GM23338 (cell line): ENCODE data around the gene OR56A5. TPM values are rescaled to one million over a fixed set of nuclear protein-coding genes. Genes with fewer than 3 reads are reported as not detected.

Experiments
- ATAC-seq: fragments of 200-7000 bp; cut with Tn5 transposase; 3 replicates; pipeline ENCODE4 v1.9.1; 2020
- DNase-seq: peaks from one replicate; pipeline ENCODE4 v3.0.0-alpha.2; 2015; ENCODE audit warnings: low spot score
- H2AFZ ChIP-seq: fragments of 200-600 bp; sonication (generic); 2 replicates; pipeline ENCODE4 v1.8.0; 2016; ENCODE audit warnings: antibody characterized with exemption, mild to moderate bottlenecking, moderate library complexity
- H3F3A ChIP-seq: fragments of 200-600 bp; sonication (generic); replicated peaks from 2 replicates; pipeline ENCODE4 v1.8.0; 2017; ENCODE audit warnings: antibody characterized with exemption, mixed run types, low read depth
- H3K27ac ChIP-seq: fragments of 200-600 bp; sonication (generic); 2 replicates; pipeline ENCODE4 v1.6.1; 2016; ENCODE audit warnings: low read depth
- H3K27me3 ChIP-seq: fragments of 200-600 bp; sonication (generic); 2 replicates; pipeline ENCODE4 v1.8.0; 2016; ENCODE audit warnings: mild to moderate bottlenecking, mixed run types, moderate library complexity; ENCODE audit not compliant: insufficient read depth
- H3K36me3 ChIP-seq: fragments of 200-600 bp; sonication (generic); 2 replicates; pipeline ENCODE4 v1.8.0; 2016; ENCODE audit warnings: mild to moderate bottlenecking; ENCODE audit not compliant: insufficient read depth
- H3K4me1 ChIP-seq: fragments of 200-600 bp; sonication (generic); 2 replicates; pipeline ENCODE4 v1.8.0; 2016; ENCODE audit warnings: mild to moderate bottlenecking, moderate library complexity; ENCODE audit not compliant: insufficient read depth
- H3K4me2 ChIP-seq: fragments of 200-600 bp; sonication (generic); 2 replicates; pipeline ENCODE4 v1.7.1; 2017; ENCODE audit warnings: mixed run types
- H3K4me3 ChIP-seq: fragments of 200-600 bp; sonication (generic); 2 replicates; pipeline ENCODE4 v1.6.1; 2016; ENCODE audit warnings: mixed run types
- H3K79me2 ChIP-seq: fragments of 200-600 bp; sonication (generic); replicated peaks from 2 replicates; pipeline ENCODE4 v1.8.0; 2017; ENCODE audit warnings: mild to moderate bottlenecking; ENCODE audit not compliant: insufficient read depth
- H3K9me2 ChIP-seq: fragments of 200-600 bp; sonication (generic); 2 replicates; pipeline ENCODE4 v1.8.0; 2017; ENCODE audit not compliant: insufficient read depth
- H4K20me1 ChIP-seq: fragments of 200-600 bp; sonication (generic); replicated peaks from 2 replicates; pipeline ENCODE4 v1.8.0; 2017; ENCODE audit warnings: mild to moderate bottlenecking; ENCODE audit not compliant: insufficient read depth
- H3K27ac Mint-ChIP-seq: 2 replicates; pipeline ENCODE4 v1.8.0; 2020; ENCODE audit warnings: inconsistent platforms, mild to moderate bottlenecking, moderate library complexity, mixed read lengths
- H3K27me3 Mint-ChIP-seq: 3 replicates; pipeline ENCODE4 v1.8.0; 2022; ENCODE audit warnings: low read depth, mild to moderate bottlenecking, moderate library complexity, mixed read lengths, inconsistent platforms; ENCODE audit not compliant: insufficient read depth, poor library complexity
- H3K36me3 Mint-ChIP-seq: 3 replicates; pipeline ENCODE4 v1.8.0; 2021; ENCODE audit warnings: low read depth, mild to moderate bottlenecking, inconsistent platforms, moderate library complexity, mixed read lengths
- H3K4me1 Mint-ChIP-seq: 3 replicates; pipeline ENCODE4 v1.8.0; 2020; ENCODE audit warnings: mild to moderate bottlenecking, inconsistent platforms, mixed read lengths
- H3K4me3 Mint-ChIP-seq: 3 replicates; pipeline ENCODE4 v1.8.0; 2021; ENCODE audit warnings: moderate library complexity, mild to moderate bottlenecking, inconsistent platforms, mixed read lengths
- H3K9me3 Mint-ChIP-seq: 3 replicates; pipeline ENCODE4 v1.8.0; 2020; ENCODE audit warnings: moderate library complexity, mild to moderate bottlenecking, inconsistent platforms, mixed read lengths
- ETS1 ChIP-seq: IDR thresholded peaks from 2 replicates; pipeline ENCODE4 v1.6.1; 2016; ENCODE audit warnings: antibody characterized with exemption
- EZH2phosphoT487 ChIP-seq: fragments of 200-600 bp; sonication (generic); IDR thresholded peaks from one replicate; pipeline ENCODE4 v1.8.1; 2018; ENCODE audit warnings: antibody characterized with exemption; ENCODE audit not compliant: unreplicated experiment
- JUNB ChIP-seq: IDR thresholded peaks from one replicate; pipeline ENCODE4 v1.6.1; 2016; ENCODE audit warnings: antibody characterized with exemption; ENCODE audit not compliant: unreplicated experiment
- POLR2AphosphoS5 ChIP-seq: IDR thresholded peaks from 2 replicates; pipeline ENCODE4 v1.6.1; 2016; ENCODE audit warnings: antibody characterized with exemption, low read depth
- STAT1 ChIP-seq: IDR thresholded peaks from one replicate; pipeline ENCODE4 v1.6.1; 2016; ENCODE audit warnings: antibody characterized with exemption; ENCODE audit not compliant: unreplicated experiment
- ZNF114 ChIP-seq: fragments of 250-450 bp; sonication (Bioruptor Pico); IDR thresholded peaks from 2 replicates; pipeline ENCODE4 v1.5.0; 2020; ENCODE audit warnings: mild to moderate bottlenecking, moderate library complexity
- ZNF331 ChIP-seq: fragments of 250-450 bp; sonication (Bioruptor Pico); IDR thresholded peaks from 2 replicates; pipeline ENCODE4 v1.5.0; 2020; ENCODE audit warnings: low read depth, mild to moderate bottlenecking, moderate library complexity
- ZNF462 ChIP-seq: fragments of 250-450 bp; sonication (Bioruptor Pico); IDR thresholded peaks from 2 replicates; pipeline ENCODE4 v1.5.0; 2020; ENCODE audit warnings: mild to moderate bottlenecking, moderate library complexity
- polyA plus RNA-seq: library from polyadenylated mRNA; unstranded; fragments of >200 nt; fragmentation: Nextera tagmentation; extraction: Ambion mirVana; gene quantifications from 2 replicates; pipeline ENCODE4 v1.2.1, GENCODE V29; 2016
- total RNA-seq: library from RNA; depleted of rRNA; stranded (reverse); fragments of >200 nt; shearing (Covaris generic); gene quantifications from 2 replicates; pipeline ENCODE4 v1.2.3, GENCODE V29; 2014
- TF ChIP-seq, protein P1 (sequence below): IDR thresholded peaks from one replicate; pipeline ENCODE4 v1.6.1; 2018; ENCODE audit warnings: antibody characterized with exemption; ENCODE audit not compliant: unreplicated experiment

Gene OR56A5
- total and polyA plus RNA-seq, 2 experiments from 2014 or later = not detected

- ATAC-seq (no peak), DNase-seq (no peak)
- H3K4me2 ChIP-seq = no peak overlapping the region
- H4K20me1 ChIP-seq = no peaks in the 10 kb centered on the region
- Mint-ChIP-seq H3K27me3 (no peaks in the 10 kb centered on the region), H3K4me1 (no peaks in the 10 kb centered on the region; the same call in 2 of the 3 replicates), H3K4me3 (no peak overlapping the region), H3K27ac (no peak overlapping the region), H3K36me3 (no peaks in the 10 kb centered on the region; the same call in 2 of the 3 replicates), H3K9me3 (no peaks in the 10 kb centered on the region; the same call in 2 of the 3 replicates)
- no peaks in the 10 kb centered on the region for H3K27me3 ChIP-seq
- no peak overlapping the region for H3K27ac ChIP-seq
- no peaks in the 10 kb centered on the region for H3F3A ChIP-seq
- TF ChIP-seq ETS1 = no peak
- TF ChIP-seq, protein P1, sequence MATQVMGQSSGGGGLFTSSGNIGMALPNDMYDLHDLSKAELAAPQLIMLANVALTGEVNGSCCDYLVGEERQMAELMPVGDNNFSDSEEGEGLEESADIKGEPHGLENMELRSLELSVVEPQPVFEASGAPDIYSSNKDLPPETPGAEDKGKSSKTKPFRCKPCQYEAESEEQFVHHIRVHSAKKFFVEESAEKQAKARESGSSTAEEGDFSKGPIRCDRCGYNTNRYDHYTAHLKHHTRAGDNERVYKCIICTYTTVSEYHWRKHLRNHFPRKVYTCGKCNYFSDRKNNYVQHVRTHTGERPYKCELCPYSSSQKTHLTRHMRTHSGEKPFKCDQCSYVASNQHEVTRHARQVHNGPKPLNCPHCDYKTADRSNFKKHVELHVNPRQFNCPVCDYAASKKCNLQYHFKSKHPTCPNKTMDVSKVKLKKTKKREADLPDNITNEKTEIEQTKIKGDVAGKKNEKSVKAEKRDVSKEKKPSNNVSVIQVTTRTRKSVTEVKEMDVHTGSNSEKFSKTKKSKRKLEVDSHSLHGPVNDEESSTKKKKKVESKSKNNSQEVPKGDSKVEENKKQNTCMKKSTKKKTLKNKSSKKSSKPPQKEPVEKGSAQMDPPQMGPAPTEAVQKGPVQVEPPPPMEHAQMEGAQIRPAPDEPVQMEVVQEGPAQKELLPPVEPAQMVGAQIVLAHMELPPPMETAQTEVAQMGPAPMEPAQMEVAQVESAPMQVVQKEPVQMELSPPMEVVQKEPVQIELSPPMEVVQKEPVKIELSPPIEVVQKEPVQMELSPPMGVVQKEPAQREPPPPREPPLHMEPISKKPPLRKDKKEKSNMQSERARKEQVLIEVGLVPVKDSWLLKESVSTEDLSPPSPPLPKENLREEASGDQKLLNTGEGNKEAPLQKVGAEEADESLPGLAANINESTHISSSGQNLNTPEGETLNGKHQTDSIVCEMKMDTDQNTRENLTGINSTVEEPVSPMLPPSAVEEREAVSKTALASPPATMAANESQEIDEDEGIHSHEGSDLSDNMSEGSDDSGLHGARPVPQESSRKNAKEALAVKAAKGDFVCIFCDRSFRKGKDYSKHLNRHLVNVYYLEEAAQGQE = no peak
- no peak for TF ChIP-seq STAT1
- TF ChIP-seq ZNF331 (CRISPR knock-in tag) = no peak
- no peak for TF ChIP-seq POLR2AphosphoS5
- no peak for TF ChIP-seq JUNB
- H3K79me2 ChIP-seq = no peaks in the 10 kb centered on the region
- H3K4me1 ChIP-seq = no peaks in the 10 kb centered on the region
- no peak overlapping the region for H2AFZ ChIP-seq
- peaks cover 11% of the 10 kb centered on the region; the same call in 1 of the 2 replicates for H3K9me2 ChIP-seq
- no peaks in the 10 kb centered on the region for H3K36me3 ChIP-seq
- H3K4me3 ChIP-seq = no peak overlapping the region
These were observed 43.9 kb upstream of the OR56A5 start for GRCh38 chr11:6012035-6012668.

GRCh38 chr11:6006846-6007245 is 38.6 kb upstream of the OR56A5 start, which contains the start of gene OR56A4:
Gene OR56A4, minus strand, starts transcription at chr11:6006946. Its CDS starts 3,954 bp downstream, at chr11:6002992.
- no peaks in the 10 kb centered on the region for H3K27me3 ChIP-seq
- Mint-ChIP-seq H3K4me1 (no peaks in the 10 kb centered on the region), H3K27ac (no peak within 1 kb of the TSS), H3K4me3 (no peak within 1 kb of the TSS), H3K9me3 (no peaks in the 10 kb centered on the region), H3K36me3 (no peaks in the 10 kb centered on the region), H3K27me3 (no peaks in the 10 kb centered on the region)
- no peaks in the 10 kb centered on the region for H3F3A ChIP-seq
- no peaks in the 10 kb centered on the region for H3K4me1 ChIP-seq
- no peak within 1 kb of the TSS for H2AFZ ChIP-seq
- no peaks in the 10 kb centered on the region for H3K9me2 ChIP-seq
- DNase-seq (no peak), ATAC-seq (no peak)
- no peaks in the 10 kb centered on the region for H4K20me1 ChIP-seq
- H3K36me3 ChIP-seq = no peaks in the 10 kb centered on the region
- H3K79me2 ChIP-seq = no peaks in the 10 kb centered on the region
- H3K27ac ChIP-seq = no peak within 1 kb of the TSS
- no peak within 1 kb of the TSS for H3K4me2 ChIP-seq
- H3K4me3 ChIP-seq = no peak within 1 kb of the TSS
- TF ChIP-seq EZH2phosphoT487 (no peak), ZNF331 (CRISPR knock-in tag) (no peak), ETS1 (no peak), ZNF462 (CRISPR knock-in tag) (no peak), ZNF114 (CRISPR knock-in tag) (no peak)
